Right atrium auricular region (tissue), 2 donors: ENCODE data around the gene CRTAC1. TPM values are rescaled to one million over a fixed set of nuclear protein-coding genes. Genes with fewer than 3 reads are reported as not detected.

ENCODE experiments used
- DNase-seq: peaks from one replicate; pipeline ENCODE4 v3.0.0-alpha.2; 2019; ENCODE audit warnings: low spot score
- H3K27ac ChIP-seq, 2 donors: fragments of 200-600 bp; sonication (generic); 1 replicate in 1 of 2; 2 replicates in 1 of 2; pipeline ENCODE4 v1.5.1; 2016 to 2019
- H3K27me3 ChIP-seq, 2 donors: fragments of 200-600 bp; sonication (generic); one replicate each; pipeline versions ENCODE4 v1.5.1 to v1.6.0; 2017 to 2019
- H3K36me3 ChIP-seq: fragments of 200-600 bp; sonication (generic); one replicate; pipeline ENCODE4 v1.5.1; 2016
- H3K4me1 ChIP-seq, 2 donors: fragments of 200-600 bp; sonication (generic); one replicate each; pipeline versions ENCODE4 v1.5.1 to v1.6.0; 2017 to 2019
- H3K4me3 ChIP-seq, 2 donors: fragments of 200-600 bp; sonication (generic); 1 replicate in 1 of 2; 2 replicates in 1 of 2; pipeline ENCODE4 v1.5.1; 2017 to 2019; ENCODE audit warnings: mild to moderate bottlenecking in 1 of 2, moderate library complexity in 1 of 2
- H3K9me3 ChIP-seq, 2 donors: fragments of 200-600 bp; sonication (generic); one replicate each; pipeline ENCODE4 v1.5.1; 2019
- CTCF ChIP-seq, 2 donors: fragments of 200-600 bp; sonication (generic); IDR thresholded peaks; one replicate each; pipeline ENCODE4 v1.5.1; 2019; ENCODE audit warnings: antibody characterized with exemption in 2 of 2
- total RNA-seq, 2 donors: library from RNA; depleted of rRNA; stranded (reverse); fragments of >200 nt; gene quantifications; one replicate each; pipeline ENCODE4 v1.1.0, GENCODE V29; 2016

The CRTAC1 gene
- total RNA-seq, 2 donors from 2014 or later: 3.5 to 5.6 TPM

DNA sequence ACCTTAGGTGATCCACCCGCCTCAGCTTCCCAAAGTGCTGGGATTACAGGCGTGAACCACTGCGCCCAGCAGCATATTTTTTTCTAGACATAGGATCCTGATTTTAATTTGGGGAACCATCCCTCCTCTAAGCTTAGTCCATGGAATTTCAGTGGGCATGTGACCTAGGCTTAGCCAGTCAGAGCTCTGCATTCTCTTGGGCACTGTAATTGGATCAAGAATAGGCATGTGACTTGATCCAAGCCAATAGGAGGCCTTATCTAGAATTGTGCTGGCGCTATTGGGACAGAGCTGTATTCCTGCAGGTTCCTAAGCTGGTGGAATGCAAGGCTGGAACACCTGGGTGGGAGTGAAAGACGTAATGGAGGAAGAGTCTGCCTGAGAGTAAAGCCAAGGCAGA lies 36.7 kb upstream of the CRTAC1 start:
- TF ChIP-seq CTCF (IDR thresholded peaks at IDR 0.05): no peak
- no peak for DNase-seq
- Histone ChIP-seq H3K4me1 (no peaks in the 10 kb centered on the region), H3K27me3 (no peaks in the 10 kb centered on the region), H3K27ac (no peak overlapping the region), H3K36me3 (no peaks in the 10 kb centered on the region), H3K4me3 (no peak overlapping the region), H3K9me3 (no peaks in the 10 kb centered on the region)

DNA sequence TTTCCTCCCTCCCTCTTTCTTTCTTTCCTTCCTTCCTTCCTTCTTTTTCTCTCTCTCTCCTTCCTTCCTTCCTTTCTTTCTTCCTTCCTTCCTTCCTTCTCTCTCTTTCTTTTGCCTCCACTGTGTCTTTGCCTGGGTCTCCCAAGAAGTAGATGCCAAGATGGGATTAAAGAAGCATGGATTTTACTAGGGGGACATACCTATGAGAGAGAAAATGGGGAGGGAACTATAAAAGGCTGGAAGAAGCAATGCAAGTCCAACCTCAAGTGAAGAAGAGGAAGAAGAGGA lies 33.3 kb upstream of the CRTAC1 start:
- Histone ChIP-seq H3K27ac (no peak overlapping the region), H3K36me3 (no peaks in the 10 kb centered on the region), H3K9me3 (no peaks in the 10 kb centered on the region), H3K27me3 (no peaks in the 10 kb centered on the region), H3K4me3 (no peak overlapping the region), H3K4me1 (no peaks in the 10 kb centered on the region)
- no peak for DNase-seq
- no peak for TF ChIP-seq CTCF (IDR thresholded peaks at IDR 0.05)

GRCh38 chr10:98062424-98062823 lies 32.0 kb upstream of the CRTAC1 start:
- no peak overlapping the region for H3K27ac ChIP-seq
- H3K4me1 ChIP-seq: no peaks in the 10 kb centered on the region
- no peak for DNase-seq
- H3K27me3 ChIP-seq: no peaks in the 10 kb centered on the region
- no peak for TF ChIP-seq CTCF (IDR thresholded peaks at IDR 0.05)
- H3K4me3 ChIP-seq: no peak overlapping the region
- H3K36me3 ChIP-seq: no peaks in the 10 kb centered on the region
- no peaks in the 10 kb centered on the region for H3K9me3 ChIP-seq

DNA sequence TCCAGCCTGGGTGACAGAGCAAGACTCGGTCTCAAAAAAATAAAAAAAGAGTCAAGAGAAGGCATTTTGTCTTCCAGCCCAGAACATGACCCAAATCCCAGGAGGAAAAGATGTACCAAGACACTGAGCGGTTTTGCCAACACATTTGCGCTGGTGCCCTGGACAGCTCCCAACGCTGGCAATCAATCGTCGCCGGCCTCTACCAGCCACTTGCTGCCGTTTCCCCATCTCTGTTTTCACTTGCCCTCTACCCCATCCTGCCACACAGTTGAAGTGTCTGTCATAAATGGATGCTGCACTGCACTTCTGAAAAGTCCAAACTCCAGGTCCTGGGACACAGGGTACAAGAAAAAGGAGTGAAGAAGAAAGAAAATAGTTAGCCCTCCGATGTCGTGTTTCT lies 29.7 kb upstream of the CRTAC1 start:
- TF ChIP-seq CTCF (IDR thresholded peaks at IDR 0.05): no peak
- Histone ChIP-seq H3K4me3 (no peak overlapping the region), H3K4me1 (no peaks in the 10 kb centered on the region), H3K27ac (no peak overlapping the region), H3K9me3 (no peaks in the 10 kb centered on the region), H3K36me3 (no peaks in the 10 kb centered on the region), H3K27me3 (no peaks in the 10 kb centered on the region)
- DNase-seq: no peak

- no peaks in the 10 kb centered on the region for H3K27me3 ChIP-seq
- H3K4me3 ChIP-seq: no peak overlapping the region
- TF ChIP-seq CTCF (IDR thresholded peaks at IDR 0.05): no peak
- H3K27ac ChIP-seq: no peak overlapping the region
- no peak for DNase-seq
- no peaks in the 10 kb centered on the region for H3K9me3 ChIP-seq
- H3K4me1 ChIP-seq: no peaks in the 10 kb centered on the region
- no peaks in the 10 kb centered on the region for H3K36me3 ChIP-seq
These were observed 27.9 kb upstream of the CRTAC1 start for GRCh38 chr10:98058295-98058694.

DNA sequence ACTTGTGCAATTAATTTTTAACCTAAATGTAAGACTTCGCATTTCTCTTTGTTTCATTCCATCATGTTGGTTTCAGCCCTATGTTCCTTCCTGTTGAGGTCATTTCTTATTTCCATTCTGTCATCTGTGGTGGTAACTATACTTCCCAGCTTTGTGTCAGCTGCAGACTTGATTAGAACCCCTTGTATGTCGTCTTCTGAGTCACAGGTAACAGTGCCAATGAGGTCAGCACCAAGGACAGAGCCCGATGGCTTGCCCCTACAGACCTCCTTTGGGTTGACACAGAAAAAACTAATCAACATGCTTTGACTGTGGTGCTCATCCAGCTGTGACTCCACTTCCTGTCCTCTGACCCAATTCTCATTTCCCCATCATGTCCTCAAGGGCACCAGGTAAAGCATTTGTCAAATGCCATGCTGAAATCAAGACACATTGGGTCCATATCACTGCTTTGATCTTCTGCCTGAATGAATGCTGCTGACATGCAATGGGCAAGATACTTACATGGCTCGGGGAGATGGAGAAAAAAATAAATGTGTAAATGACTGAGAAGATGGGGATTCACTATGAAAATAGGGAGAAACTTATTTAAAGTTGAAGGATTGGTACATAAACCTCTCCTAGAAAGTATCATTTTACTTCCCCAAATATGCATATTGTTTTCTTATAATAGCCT lies 25.6 kb upstream of the CRTAC1 start:
- Histone ChIP-seq H3K9me3 (no peaks in the 10 kb centered on the region), H3K27me3 (no peaks in the 10 kb centered on the region), H3K4me1 (no peaks in the 10 kb centered on the region), H3K36me3 (no peaks in the 10 kb centered on the region), H3K4me3 (no peak overlapping the region), H3K27ac (no peak overlapping the region)
- TF ChIP-seq CTCF (IDR thresholded peaks at IDR 0.05): no peak
- DNase-seq: no peak
